Adipocyte (in vitro differentiated cells): ENCODE data around the gene EPHX1.

Experiments
- DNase-seq: peaks from one replicate; pipeline ENCODE4 v3.0.0-alpha.2; 2015; ENCODE audit warnings: low read depth
- H3K27me3 ChIP-seq: replicated peaks from 2 replicates; pipeline ENCODE4 v1.7.0; 2013; ENCODE audit warnings: mild to moderate bottlenecking, low read length, moderate library complexity; ENCODE audit not compliant: control insufficient read depth, insufficient read depth
- H3K36me3 ChIP-seq: 2 replicates; pipeline ENCODE4 v1.7.0; 2013; ENCODE audit warnings: low read length, mild to moderate bottlenecking, moderate library complexity; ENCODE audit not compliant: control insufficient read depth, insufficient read depth, severe bottlenecking
- H3K4me1 ChIP-seq: 2 replicates; pipeline ENCODE4 v1.7.0; 2013; ENCODE audit warnings: mild to moderate bottlenecking, low read length, moderate library complexity; ENCODE audit not compliant: control insufficient read depth, insufficient read depth
- H3K4me3 ChIP-seq: 2 replicates; pipeline ENCODE4 v1.7.0; 2013; ENCODE audit warnings: mild to moderate bottlenecking, low read length, moderate library complexity
- H3K9ac ChIP-seq: 2 replicates; pipeline ENCODE4 v1.7.0; 2013; ENCODE audit warnings: mild to moderate bottlenecking, low read length, moderate library complexity
- H3K9me3 ChIP-seq: 2 replicates; pipeline ENCODE4 v1.7.0; 2013; ENCODE audit warnings: mild to moderate bottlenecking, low read length, moderate library complexity; ENCODE audit not compliant: control insufficient read depth

EPHX1 gene

DNA sequence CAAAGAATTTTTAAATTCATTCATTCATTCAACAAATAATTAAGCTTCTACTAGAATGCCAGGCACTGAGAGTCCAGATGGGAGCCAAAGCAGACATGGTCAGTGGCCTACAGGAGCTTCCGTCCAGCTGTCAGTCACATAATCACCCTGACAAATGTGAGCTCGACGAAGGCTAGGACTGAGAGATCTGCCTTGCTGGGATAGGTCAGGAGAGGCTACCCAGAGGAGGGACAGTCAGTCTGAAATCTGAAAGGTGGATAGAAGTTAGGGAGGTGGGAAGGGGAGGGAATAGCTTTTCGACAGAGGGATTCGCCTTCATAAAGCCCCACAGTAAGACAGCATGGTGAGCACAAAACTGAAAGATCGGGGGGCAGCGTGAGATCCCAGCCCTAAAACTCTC, 8.3 kb downstream of the EPHX1 start:
- H3K9ac ChIP-seq = peak overlapping the region; percentile 87
- H3K4me1 ChIP-seq = peaks cover 80% of the 10 kb centered on the region
- DNase-seq = no peak
- no peaks in the 10 kb centered on the region for H3K27me3 ChIP-seq
- peaks cover 4% of the 10 kb centered on the region for H3K36me3 ChIP-seq
- H3K9me3 ChIP-seq = no peaks in the 10 kb centered on the region
- H3K4me3 ChIP-seq = no peak overlapping the region

DNA sequence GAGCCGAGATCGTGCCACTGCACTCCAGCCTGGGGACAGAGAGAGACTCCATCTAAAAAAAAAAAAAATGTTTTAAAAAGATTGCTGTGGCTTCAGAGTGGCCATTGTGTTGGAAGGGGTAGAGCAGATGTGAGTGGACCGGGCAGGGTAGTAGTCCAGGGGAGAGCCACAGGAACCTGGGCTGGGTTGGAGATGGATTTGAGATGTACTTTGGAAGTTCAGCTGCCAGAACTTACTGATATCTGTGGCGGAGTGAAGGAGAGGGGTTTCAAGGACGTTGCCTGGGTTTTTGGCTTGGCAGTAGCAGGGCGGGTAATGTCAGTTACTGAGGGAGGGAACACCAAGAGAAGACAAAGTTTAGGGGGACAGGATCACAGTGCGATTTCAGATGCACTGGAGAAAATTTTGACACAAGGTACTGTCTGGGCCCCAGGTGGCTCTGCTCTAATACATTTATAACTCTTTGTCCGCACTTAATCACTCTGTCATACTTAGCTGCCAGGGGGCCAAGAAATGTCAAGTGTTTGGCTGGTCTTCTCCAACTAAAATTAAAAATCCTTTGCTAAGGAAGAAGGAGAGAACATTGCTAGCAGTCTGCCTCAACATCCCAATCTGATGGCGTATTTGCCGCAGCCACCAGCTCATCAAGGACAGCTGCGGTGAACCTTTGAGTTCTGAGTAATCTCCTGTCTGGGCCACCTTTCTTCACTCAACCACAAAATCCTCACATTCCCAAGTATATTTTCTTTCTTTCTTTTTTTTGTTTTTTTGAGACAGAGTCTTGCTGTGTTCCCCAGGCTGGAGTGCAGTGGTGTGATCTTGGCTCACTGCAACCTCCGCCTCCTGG, 9.6 kb downstream of the EPHX1 start:
- H3K4me3 ChIP-seq = no peak overlapping the region
- peak overlapping the region; percentile 48 for H3K9ac ChIP-seq
- H3K27me3 ChIP-seq = no peaks in the 10 kb centered on the region
- peaks cover 77% of the 10 kb centered on the region for H3K4me1 ChIP-seq
- H3K9me3 ChIP-seq = no peaks in the 10 kb centered on the region
- peaks cover 6% of the 10 kb centered on the region for H3K36me3 ChIP-seq
- DNase-seq = no peak

DNA sequence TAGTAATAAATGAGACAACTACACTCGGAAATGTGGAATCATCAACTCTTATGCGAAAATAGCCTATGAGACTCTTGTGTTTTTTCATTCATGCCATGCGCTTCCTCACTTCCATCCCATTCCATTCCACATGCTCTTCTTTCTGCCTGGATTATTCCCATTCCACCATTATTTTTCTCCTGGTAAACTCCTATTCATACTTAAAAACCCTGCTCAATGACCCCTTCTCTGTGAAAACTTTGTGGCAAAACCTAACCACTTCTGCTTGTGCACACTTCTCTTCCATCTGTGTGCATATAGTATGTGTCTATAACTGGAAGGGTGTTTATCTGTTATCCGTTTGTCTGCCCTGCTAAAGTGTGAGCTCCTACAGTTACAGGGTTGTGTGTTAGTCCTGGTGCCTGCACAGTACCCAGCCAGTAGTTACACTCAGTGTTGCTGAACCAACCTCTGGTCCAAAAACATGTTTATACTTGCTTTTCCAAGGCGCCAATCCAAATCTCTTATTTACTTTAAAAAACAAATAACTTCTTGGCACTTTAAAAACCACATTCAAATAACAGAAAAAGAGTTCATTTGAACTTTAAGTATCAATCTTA, 10.7 kb downstream of the EPHX1 start:
- Histone ChIP-seq H3K9me3 (no peaks in the 10 kb centered on the region), H3K27me3 (no peaks in the 10 kb centered on the region), H3K9ac (peak overlapping the region; percentile 29), H3K4me1 (peaks cover 79% of the 10 kb centered on the region), H3K4me3 (no peak overlapping the region), H3K36me3 (peaks cover 4% of the 10 kb centered on the region)
- DNase-seq = no peak

DNA sequence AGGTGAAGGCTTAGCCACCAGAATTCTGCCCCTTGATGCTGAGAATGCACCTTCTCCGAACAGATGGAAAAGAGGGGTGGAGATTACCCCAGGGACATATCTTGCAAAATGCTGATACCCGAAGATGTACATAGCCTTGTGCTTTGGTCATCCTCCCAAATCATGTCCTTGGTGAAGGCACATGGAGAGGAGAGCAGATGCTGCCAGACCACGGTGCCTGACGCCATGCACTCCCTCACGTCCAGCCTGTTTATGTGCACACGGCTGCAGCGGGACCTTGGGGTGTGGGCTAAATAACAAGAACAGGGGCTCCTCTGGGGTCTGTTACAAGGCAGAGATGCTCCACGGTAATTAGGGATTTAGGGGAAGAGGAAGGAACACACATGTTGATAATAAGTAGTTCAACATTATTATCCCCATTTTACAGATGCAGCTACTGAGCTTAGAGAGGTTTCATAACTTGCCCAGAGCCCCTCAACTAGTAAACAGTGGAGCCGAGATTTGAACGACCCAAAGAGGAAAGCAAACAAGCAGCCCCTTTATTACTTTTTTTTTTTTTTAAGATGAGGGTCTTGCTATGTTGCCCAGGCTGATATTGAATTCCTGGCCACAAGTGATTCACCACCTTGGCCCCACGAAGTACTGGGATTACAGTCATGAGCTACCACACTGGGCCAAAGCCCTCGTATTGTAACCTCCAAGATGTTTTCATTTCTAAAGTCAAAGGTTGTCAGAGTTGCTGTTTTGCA, 12.9 kb downstream of the EPHX1 start:
- H3K9me3 ChIP-seq = no peaks in the 10 kb centered on the region
- no peak overlapping the region for H3K4me3 ChIP-seq
- H3K27me3 ChIP-seq = no peaks in the 10 kb centered on the region
- DNase-seq = no peak
- H3K36me3 ChIP-seq = peaks cover 2% of the 10 kb centered on the region
- H3K9ac ChIP-seq = peak overlapping the region; percentile 16
- H3K4me1 ChIP-seq = peaks cover 68% of the 10 kb centered on the region

DNA sequence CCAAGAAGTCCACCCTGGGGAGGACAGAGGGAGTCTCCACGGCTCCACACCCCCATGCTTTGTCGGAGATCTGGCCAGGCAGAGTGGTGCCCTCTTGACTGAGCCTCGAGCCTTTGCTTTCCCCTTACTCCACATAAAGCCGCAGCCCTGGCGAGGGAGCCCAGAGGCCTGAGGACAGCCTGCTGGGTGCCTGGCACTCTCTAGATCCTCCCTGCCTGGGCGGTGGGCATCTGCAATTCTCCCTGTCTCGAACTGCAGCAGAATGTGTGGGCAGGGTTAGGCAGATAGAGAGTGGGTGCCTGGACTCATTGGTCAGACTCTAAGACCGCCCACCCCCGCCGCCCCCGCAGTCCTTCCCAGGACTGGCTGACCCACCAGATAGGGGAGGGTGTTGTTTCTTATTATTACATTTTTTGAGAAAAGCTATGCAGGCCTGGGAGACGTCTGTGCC, 13.9 kb downstream of the EPHX1 start:
- no peak for DNase-seq
- H3K9ac ChIP-seq = peak overlapping the region; percentile 22
- H3K4me1 ChIP-seq = peaks cover 59% of the 10 kb centered on the region

DNA sequence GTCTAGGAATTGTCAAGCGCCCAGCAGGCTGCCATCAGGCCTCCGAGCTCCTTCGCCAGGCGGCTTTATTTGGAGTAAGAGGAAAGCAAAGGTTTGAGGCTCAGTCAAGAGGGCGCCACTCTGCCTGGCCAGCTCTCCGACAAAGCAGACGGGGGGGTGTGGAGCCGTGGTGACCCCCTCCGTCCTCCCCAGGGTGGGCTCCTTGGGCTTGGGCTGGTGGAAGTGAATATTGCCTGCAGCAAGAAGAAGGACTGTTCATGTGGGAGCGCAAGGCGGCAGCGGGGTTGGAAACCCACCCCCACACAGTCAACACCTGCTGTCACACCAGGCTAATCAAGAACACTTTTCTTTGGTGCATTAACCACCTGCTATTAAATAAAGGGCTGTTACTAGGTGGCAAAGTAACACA, 14.6 kb downstream of the EPHX1 start:
- H3K4me1 ChIP-seq = peaks cover 56% of the 10 kb centered on the region
- no peaks in the 10 kb centered on the region for H3K27me3 ChIP-seq
- no peak overlapping the region for H3K4me3 ChIP-seq
- DNase-seq = no peak
- H3K9ac ChIP-seq = peak overlapping the region; percentile 66
- H3K36me3 ChIP-seq = peaks cover 10% of the 10 kb centered on the region
- H3K9me3 ChIP-seq = no peaks in the 10 kb centered on the region

More for the DNA sequence above, 13.9 kb downstream of the EPHX1 start:
- no peaks in the 10 kb centered on the region for H3K9me3 ChIP-seq
- H3K27me3 ChIP-seq = no peaks in the 10 kb centered on the region
- H3K4me3 ChIP-seq = no peak overlapping the region
- peaks cover 3% of the 10 kb centered on the region for H3K36me3 ChIP-seq

DNA sequence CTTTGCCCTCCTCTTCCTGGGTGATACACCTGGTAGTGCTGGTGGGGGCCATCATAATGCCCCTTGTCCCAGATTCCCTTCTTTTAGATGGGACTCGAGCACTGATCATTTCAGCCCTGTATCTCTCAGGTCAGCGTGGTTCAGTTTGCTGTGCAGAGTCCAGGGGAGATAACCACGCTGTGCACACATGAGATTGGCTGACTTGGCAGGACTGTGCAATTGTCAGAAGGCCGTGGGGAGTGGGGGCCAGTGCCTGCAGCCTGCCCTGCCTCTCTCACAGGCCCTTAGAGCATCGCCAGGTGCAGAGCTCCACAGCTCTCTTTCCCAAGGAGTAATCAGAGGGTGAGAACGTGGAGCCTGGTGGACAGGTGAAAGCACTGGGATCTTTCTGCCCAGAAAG, 15.2 kb downstream of the EPHX1 start:
- DNase-seq = no peak
- no peaks in the 10 kb centered on the region for H3K9me3 ChIP-seq
- peak overlapping the region; percentile 66 for H3K9ac ChIP-seq
- peaks cover 15% of the 10 kb centered on the region for H3K36me3 ChIP-seq
- H3K4me1 ChIP-seq = peaks cover 52% of the 10 kb centered on the region
- H3K27me3 ChIP-seq = no peaks in the 10 kb centered on the region
- no peak overlapping the region for H3K4me3 ChIP-seq

DNA sequence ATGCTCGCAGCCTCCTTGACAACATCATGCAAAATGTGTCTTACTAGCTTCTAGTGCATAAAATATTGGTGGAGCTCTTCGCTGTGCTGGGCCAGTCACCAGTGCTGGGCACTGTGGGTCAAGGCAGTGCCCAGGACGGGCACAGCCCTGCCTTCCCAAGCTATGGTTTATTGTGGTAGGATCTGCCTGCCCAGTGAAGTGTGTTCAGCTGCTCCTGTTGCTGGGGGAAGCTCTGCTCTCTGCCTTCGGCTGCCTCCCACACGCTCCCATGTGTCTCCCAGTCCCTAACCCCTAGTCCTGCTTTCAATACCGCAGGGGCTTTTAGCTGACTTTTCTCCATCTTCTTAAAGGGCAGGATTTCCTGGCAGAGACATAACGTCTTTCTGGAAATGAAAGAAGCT, 15.7 kb downstream of the EPHX1 start:
- H3K9me3 ChIP-seq = no peaks in the 10 kb centered on the region
- H3K4me1 ChIP-seq = peaks cover 49% of the 10 kb centered on the region
- peak overlapping the region; percentile 21 for H3K4me3 ChIP-seq
- no peaks in the 10 kb centered on the region for H3K27me3 ChIP-seq
- H3K36me3 ChIP-seq = peaks cover 21% of the 10 kb centered on the region
- no peak for DNase-seq
- peak overlapping the region; percentile 66 for H3K9ac ChIP-seq

DNA sequence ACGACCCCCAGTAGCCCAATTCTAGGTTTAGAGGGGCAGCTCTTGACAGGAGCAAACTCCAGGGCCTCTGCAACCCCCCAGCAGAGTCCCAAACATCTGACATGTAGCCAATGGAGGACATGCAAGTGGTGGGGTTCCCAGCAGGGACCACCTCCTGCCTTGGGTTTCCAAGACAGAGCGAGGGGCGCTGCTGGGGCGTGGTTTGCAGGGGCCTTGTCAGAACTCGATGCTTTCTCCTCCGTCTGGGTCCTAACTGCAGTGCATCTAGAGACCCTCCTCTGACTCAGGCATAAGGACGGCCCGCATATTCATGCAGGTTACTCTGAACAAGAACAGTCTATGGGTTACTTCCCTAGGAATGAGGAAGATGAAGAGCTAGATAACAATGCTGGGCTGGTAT, 17.2 kb downstream of the EPHX1 start:
- H3K4me1 ChIP-seq = peaks cover 42% of the 10 kb centered on the region
- H3K4me3 ChIP-seq = no peak overlapping the region
- H3K9me3 ChIP-seq = no peaks in the 10 kb centered on the region
- peaks cover 35% of the 10 kb centered on the region for H3K36me3 ChIP-seq
- no peak overlapping the region for H3K9ac ChIP-seq
- no peak for DNase-seq
- no peaks in the 10 kb centered on the region for H3K27me3 ChIP-seq

DNA sequence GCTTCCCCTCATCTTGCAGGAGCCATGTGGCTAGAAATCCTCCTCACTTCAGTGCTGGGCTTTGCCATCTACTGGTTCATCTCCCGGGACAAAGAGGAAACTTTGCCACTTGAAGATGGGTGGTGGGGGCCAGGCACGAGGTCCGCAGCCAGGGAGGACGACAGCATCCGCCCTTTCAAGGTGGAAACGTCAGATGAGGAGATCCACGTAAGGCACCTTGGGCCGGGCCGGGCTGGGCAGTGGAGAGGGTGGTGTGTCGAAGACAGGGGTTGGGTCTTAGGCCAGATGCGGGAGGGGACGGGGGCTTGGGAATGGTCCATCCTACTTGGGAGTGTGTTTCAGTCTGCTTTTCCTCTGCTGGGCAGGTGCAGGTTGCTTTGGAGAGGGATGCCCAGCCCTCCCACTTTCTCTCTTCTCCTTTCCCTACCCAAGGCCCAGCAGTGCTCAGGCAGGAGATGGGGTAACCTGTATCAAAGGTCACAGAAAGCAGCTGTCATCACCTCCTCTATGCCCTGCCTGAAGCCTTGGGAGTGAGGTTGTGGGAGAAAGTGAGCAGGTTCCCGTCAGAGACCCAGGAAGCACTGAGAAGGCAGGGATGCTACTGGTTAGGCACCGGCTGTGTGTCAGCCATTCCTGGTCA, 18.9 kb downstream of the EPHX1 start:
- peaks cover 25% of the 10 kb centered on the region for H3K4me1 ChIP-seq
- no peak for DNase-seq

DNA sequence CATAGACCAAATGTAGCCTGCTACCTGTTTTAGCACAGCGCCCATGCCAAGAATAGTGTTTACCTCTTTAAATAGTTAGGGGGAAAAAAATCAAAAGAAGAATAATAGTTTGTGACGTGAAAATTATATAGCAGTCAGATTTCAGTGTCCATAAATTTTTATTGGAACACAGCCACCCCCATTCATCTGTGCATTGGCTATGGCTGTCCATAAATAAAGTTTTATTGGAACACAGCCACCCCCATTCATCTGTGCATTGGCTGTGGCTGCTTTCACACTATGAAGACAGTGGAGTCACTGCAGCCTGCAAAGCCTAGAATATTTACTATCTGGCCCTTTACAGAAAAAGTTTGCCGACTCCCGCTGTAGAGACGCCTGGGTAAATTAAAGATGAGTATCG, 20.9 kb downstream of the EPHX1 start:
- no peak overlapping the region for H3K9ac ChIP-seq
- no peaks in the 10 kb centered on the region for H3K27me3 ChIP-seq
- no peak for DNase-seq
- H3K36me3 ChIP-seq = peaks cover 46% of the 10 kb centered on the region
- H3K4me1 ChIP-seq = peaks cover 21% of the 10 kb centered on the region
- no peak overlapping the region for H3K4me3 ChIP-seq
- H3K9me3 ChIP-seq = no peaks in the 10 kb centered on the region

More for the DNA sequence above, 18.9 kb downstream of the EPHX1 start:
- Histone ChIP-seq H3K27me3 (no peaks in the 10 kb centered on the region), H3K9me3 (no peaks in the 10 kb centered on the region), H3K36me3 (peaks cover 47% of the 10 kb centered on the region), H3K4me3 (no peak overlapping the region), H3K9ac (no peak overlapping the region)
